NT2/D1 (cell line): ENCODE data around the gene MYO5C.

Source experiments
- SUZ12 ChIP-seq: IDR thresholded peaks from 2 replicates; pipeline ENCODE4 v1.6.1; 2011; ENCODE audit not compliant: insufficient read length, insufficient read depth; ENCODE audit errors: extremely low read depth
- YY1 ChIP-seq: IDR thresholded peaks from 2 replicates; pipeline ENCODE4 v1.6.1; 2011; ENCODE audit not compliant: insufficient read length, insufficient read depth
- ZNF274 ChIP-seq: IDR thresholded peaks from 2 replicates; pipeline ENCODE4 v1.6.1; 2011; ENCODE audit warnings: mild to moderate bottlenecking, low read depth, low read length

DNA sequence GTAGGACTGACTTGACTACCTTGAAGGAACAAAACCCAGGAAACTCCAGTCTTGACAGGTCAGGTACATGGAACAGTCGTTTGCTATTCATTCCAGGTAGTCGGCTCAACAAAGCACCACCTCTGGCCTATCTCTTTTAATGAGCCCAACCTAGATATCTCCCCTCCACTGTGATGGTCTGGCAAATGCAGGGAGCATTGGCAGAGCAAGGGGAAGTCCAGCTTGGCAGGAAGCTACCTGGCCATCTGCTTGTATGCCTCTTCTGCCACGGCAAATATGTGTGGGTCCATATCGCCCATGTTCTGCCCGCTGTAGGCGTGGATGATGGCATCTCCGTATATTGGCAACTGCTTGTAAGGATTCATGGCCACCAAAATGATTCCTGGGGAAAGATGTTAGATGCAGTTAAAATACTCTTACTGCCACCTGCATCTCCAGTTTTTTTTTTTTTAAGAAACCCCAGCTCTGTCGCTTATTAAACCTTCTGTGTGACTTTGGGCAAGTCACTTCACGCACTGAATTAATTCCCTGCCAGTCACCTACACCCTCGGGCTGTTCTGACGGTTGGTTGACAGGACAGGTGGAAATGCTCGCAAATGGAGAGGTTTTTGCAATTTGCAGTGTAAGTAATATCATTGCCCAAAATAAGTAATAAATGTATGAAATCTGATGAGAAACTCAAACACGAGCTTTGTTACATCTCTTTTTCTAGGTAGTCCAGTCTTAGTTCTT, 16.8 kb downstream of the MYO5C start:
- no peak for TF ChIP-seq YY1
- no peak for TF ChIP-seq ZNF274
- no peak for TF ChIP-seq SUZ12
